Ovary (tissue), 9 donors: Measurements from ENCODE around the gene HNRNPUL1. TPM values are rescaled to one million over a fixed set of nuclear protein-coding genes. Genes with fewer than 3 reads are reported as not detected.

Source experiments
- DNase-seq, 5 donors: peaks; one replicate each; pipeline ENCODE4 v3.0.0-alpha.2; 2019 to 2020
- H3K27ac ChIP-seq, 2 donors: fragments of 200-600 bp; one replicate each; pipeline versions ENCODE4 v1.5.1 to v1.8.0; 2019 to 2022
- H3K27me3 ChIP-seq: fragments of 200-600 bp; one replicate; pipeline ENCODE4 v1.8.0; 2022
- H3K36me3 ChIP-seq: fragments of 200-600 bp; sonication (generic); one replicate; pipeline ENCODE4 v1.5.1; 2019
- H3K4me1 ChIP-seq: one replicate; pipeline ENCODE4 v1.8.1; 2013; ENCODE audit warnings: mild to moderate bottlenecking, moderate library complexity; ENCODE audit not compliant: insufficient read depth
- H3K4me3 ChIP-seq: fragments of 200-600 bp; sonication (generic); one replicate; pipeline ENCODE4 v1.5.1; 2017
- H3K9me3 ChIP-seq, 2 donors: fragments of 200-600 bp in 1 of 2; sonication (generic) in 1 of 2; one replicate each; pipeline versions ENCODE4 v1.5.1 to v1.8.1; 2013 to 2019; ENCODE audit warnings: mild to moderate bottlenecking in 1 of 2, moderate library complexity in 1 of 2
- EP300 ChIP-seq: sonication (generic); formaldehyde crosslinking; IDR thresholded peaks from one replicate; pipeline ENCODE4 v1.6.1; 2017; ENCODE audit warnings: antibody characterized with exemption
- POLR2A ChIP-seq: fragments of 450-650 bp; IDR thresholded peaks from one replicate; pipeline ENCODE4 v1.6.1; 2017; ENCODE audit warnings: antibody characterized with exemption, mild to moderate bottlenecking, moderate library complexity
- WGBS, 3 donors: extraction: QIAGEN DNeasy Blood & Tissue Kit in 1 of 3; methylation state at CpG; one replicate each; pipeline versions ENCODE4 v1.1.5 to v1.1.7; 2013 to 2017; 5-methylcytosine and 5-hydroxymethylcytosine counted together
- intact Hi-C, 4 donors: fragments of 100-400 bp; cut with DNase I; formaldehyde crosslinking; loops; one replicate each; pipeline versions ENCODE4 v1.11.0 to v1.15.1; 2022 to 2023
- polyA plus RNA-seq, 2 donors: library from polyadenylated mRNA; stranded (reverse); fragments of 200-250 nt in 1 of 2; fragments of 350-450 nt in 1 of 2; fragmentation: Illumina TruSeq in 1 of 2; extraction: RNeasy Lipid Tissue Mini Kit (QIAGEN cat#74804) in 1 of 2; gene quantifications; one replicate each; pipeline ENCODE4 v1.2.3, GENCODE V29; 2013 to 2014
- total RNA-seq, 7 donors: library from RNA; depleted of rRNA in 2 of 7; stranded (reverse); fragments of >200 nt in 2 of 7; fragmentation: NEBNext Ultra II Directional in 3 of 7; extraction: Animal tissue kit (Norgen Biotek cat#: 25700) in 3 of 7; gene quantifications; one replicate each; pipeline versions ENCODE4 v1.1.0 to v1.2.4, GENCODE V29; 2016 to 2023
- TF ChIP-seq, protein P1 (sequence below), 3 donors: fragments of 450-650 bp in 2 of 3; fragments of 200-600 bp in 1 of 3; IDR thresholded peaks; one replicate each; pipeline versions ENCODE4 v1.5.1 to v1.8.0; 2016 to 2022; ENCODE audit warnings: antibody characterized with exemption in 3 of 3, mild to moderate bottlenecking in 1 of 3
- donor health status: DM: no; HTN: no; CAD: no; lungs with moderate emphysema.
- donor health status: DM: no; HTN: no; CAD: no.
- donor health status: Bipolar disorder and iron deficiency.
- donor health status: DM: yes; HTN: yes; CAD: no.
- donor health status: DM: no; HTN: no; CAD: no.
- donor health status: DM: yes; HTN: yes; CAD: no.

Gene HNRNPUL1
- total and polyA plus RNA-seq, 9 donors = 102 to 259 (median 211) TPM

DNA sequence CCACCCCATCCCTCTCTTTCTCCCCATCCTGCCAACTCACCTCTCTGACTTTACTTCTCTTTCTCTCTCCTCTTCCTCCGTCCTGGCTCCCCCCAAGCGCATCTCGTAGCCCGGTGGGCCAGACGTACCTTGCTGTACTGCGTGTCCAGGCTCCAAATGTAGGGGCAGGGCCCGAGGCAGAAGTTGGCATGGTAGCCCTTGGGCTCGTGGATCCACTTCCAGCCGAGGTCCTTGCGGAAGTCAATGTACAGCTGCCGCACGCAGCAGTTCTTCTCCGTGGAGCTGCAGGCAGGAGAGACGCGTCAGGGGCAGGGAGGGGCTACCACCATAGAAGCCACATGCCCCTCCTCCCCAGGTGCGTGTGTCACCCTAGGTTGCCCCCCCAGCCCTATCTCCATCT, 67.8 kb downstream of the HNRNPUL1 start:
- Histone ChIP-seq H3K4me3 (no peak overlapping the region), H3K27ac (no peak overlapping the region), H3K27me3 (no peaks in the 10 kb centered on the region), H3K9me3 (no peaks in the 10 kb centered on the region), H3K4me1 (no peaks in the 10 kb centered on the region), H3K36me3 (no peaks in the 10 kb centered on the region)
- WGBS, 3 donors = 93 to 94% (median 94%) methylated on average over 16 of the region's 16 CpGs
- intact Hi-C loops = no loop called here
- DNase-seq = no peak
- TF ChIP-seq, protein P1, sequence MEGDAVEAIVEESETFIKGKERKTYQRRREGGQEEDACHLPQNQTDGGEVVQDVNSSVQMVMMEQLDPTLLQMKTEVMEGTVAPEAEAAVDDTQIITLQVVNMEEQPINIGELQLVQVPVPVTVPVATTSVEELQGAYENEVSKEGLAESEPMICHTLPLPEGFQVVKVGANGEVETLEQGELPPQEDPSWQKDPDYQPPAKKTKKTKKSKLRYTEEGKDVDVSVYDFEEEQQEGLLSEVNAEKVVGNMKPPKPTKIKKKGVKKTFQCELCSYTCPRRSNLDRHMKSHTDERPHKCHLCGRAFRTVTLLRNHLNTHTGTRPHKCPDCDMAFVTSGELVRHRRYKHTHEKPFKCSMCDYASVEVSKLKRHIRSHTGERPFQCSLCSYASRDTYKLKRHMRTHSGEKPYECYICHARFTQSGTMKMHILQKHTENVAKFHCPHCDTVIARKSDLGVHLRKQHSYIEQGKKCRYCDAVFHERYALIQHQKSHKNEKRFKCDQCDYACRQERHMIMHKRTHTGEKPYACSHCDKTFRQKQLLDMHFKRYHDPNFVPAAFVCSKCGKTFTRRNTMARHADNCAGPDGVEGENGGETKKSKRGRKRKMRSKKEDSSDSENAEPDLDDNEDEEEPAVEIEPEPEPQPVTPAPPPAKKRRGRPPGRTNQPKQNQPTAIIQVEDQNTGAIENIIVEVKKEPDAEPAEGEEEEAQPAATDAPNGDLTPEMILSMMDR (IDR thresholded peaks at IDR 0.05) = no peak
- TF ChIP-seq EP300 = no peak
- TF ChIP-seq POLR2A = no peak

DNA sequence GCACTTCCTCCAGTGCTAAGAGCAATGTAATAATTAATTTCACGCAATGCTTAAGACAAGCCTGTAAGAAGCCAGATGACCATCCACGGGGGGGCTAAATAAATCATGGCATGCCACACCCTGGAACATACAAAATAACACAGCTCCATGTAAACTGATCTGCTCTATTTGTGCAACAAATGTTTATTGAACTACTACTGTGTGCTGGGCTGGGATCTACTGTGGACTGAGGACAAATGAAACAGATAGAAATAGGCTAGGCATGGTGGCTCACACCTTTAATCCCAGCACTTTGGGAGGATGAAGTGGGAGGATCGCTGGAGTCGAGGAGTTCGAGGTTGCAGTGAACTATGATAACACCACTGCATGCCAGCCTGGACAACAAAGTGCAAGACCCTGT, 68.3 kb downstream of the HNRNPUL1 start:
- Histone ChIP-seq H3K4me3 (no peak overlapping the region), H3K36me3 (no peaks in the 10 kb centered on the region), H3K27ac (no peak overlapping the region), H3K4me1 (no peaks in the 10 kb centered on the region), H3K27me3 (no peaks in the 10 kb centered on the region), H3K9me3 (no peaks in the 10 kb centered on the region)
- TF ChIP-seq POLR2A (no peak), EP300 (no peak)
- TF ChIP-seq, protein P1 (IDR thresholded peaks at IDR 0.05) = no peak
- intact Hi-C loops = no loop called here
- WGBS, 3 donors = 87 to 90% (median 87%) methylated on average over 5 of the region's 5 CpGs
- no peak for DNase-seq

DNA sequence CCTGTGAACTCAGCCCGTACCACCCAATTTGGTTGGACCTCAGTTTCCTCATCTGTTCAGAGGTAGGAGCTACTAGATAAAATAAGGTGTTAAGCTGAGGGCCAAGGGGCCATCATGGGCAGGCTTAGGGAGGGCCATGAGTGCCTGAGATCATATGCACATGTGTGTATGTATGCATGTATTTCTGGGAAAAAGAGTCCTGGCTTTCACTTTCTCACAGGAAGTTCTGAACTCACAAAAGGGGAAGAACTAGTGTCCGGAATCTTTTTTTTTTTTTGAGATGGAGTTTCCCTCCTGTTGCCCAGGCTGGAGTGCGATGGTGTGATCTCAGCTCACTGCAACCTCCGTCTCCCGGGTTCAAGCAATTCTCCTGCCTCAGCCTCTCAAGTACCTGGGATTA, 70.6 kb downstream of the HNRNPUL1 start:
- Histone ChIP-seq H3K36me3 (no peaks in the 10 kb centered on the region), H3K4me1 (no peaks in the 10 kb centered on the region), H3K27ac (no peak overlapping the region), H3K4me3 (no peak overlapping the region), H3K9me3 (no peaks in the 10 kb centered on the region), H3K27me3 (no peaks in the 10 kb centered on the region)
- 87 to 92% (median 89%) methylated on average over 5 of the region's 5 CpGs for WGBS, 3 donors
- DNase-seq = no peak
- TF ChIP-seq EP300 (no peak), POLR2A (no peak)
- TF ChIP-seq, protein P1 (IDR thresholded peaks at IDR 0.05) = no peak
- intact Hi-C loops = no loop called here

DNA sequence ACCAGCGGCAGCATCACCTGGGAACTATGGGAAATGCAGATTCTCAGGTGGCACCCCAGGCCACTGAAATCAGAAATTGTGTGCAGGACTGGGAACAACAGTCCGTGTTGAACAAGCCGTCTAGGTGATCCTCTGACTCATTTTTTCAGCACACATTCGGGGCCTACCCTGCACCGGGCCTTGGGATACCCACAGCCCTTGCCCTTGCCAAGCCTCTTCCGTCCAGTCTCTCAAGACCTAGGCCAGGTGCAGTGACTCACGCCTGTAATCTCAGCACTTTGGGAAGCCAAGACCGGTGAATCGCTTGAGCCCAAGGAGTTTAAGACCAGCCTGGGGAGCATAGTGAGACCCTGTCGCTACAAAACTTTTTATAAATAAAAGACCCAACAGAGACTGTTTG, 71.3 kb downstream of the HNRNPUL1 start:
- no peak for DNase-seq
- Histone ChIP-seq H3K27ac (no peak overlapping the region), H3K4me3 (no peak overlapping the region), H3K36me3 (no peaks in the 10 kb centered on the region), H3K4me1 (no peaks in the 10 kb centered on the region), H3K9me3 (no peaks in the 10 kb centered on the region), H3K27me3 (no peaks in the 10 kb centered on the region)
- intact Hi-C loops = no loop called here
- WGBS, 3 donors = 93 to 95% (median 94%) methylated on average over 10 of the region's 10 CpGs
- TF ChIP-seq, protein P1 (IDR thresholded peaks at IDR 0.05) = no peak
- TF ChIP-seq EP300 (no peak), POLR2A (no peak)

DNA sequence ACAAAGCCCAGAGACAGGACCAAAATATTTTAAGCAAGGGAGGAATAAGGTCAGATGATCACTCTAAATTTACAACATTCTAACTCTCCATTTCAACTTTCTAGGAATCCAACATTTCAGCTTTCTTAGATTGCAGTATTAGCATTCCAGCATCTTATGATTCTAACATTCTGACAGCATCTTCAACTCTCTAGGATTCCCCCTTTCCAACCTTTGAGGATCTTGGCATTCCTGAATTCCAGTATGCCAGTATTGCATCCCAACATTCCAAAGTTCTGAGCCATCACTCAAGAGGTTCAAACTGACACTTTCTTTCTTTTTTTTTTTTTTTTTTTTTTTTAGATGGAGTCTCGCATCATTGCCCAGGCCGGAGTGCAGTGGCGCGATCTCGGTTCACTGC, 75.8 kb downstream of the HNRNPUL1 start:
- Histone ChIP-seq H3K4me1 (no peaks in the 10 kb centered on the region), H3K9me3 (no peaks in the 10 kb centered on the region), H3K27me3 (no peaks in the 10 kb centered on the region), H3K4me3 (no peak overlapping the region), H3K36me3 (no peaks in the 10 kb centered on the region), H3K27ac (no peak overlapping the region)
- intact Hi-C loops = no loop called here
- no peak for DNase-seq
- 95% methylated on average over 5 of the region's 5 CpGs for WGBS, 3 donors
- TF ChIP-seq, protein P1 (IDR thresholded peaks at IDR 0.05) = no peak
- TF ChIP-seq POLR2A (no peak), EP300 (no peak)
